ENCODE data around the gene SOBP. TPM values are rescaled to one million over a fixed set of nuclear protein-coding genes. Genes with fewer than 3 reads are reported as not detected.
"Not testable (repeated sequence)": the region's sequence is repeated elsewhere in the genome, so short reads cannot be mapped to it uniquely, and the experiment has no call there.

Gene SOBP
- total RNA-seq, 4 donors from 2014 or later = 0.26 to 1.5 (median 0.55) TPM

DNA sequence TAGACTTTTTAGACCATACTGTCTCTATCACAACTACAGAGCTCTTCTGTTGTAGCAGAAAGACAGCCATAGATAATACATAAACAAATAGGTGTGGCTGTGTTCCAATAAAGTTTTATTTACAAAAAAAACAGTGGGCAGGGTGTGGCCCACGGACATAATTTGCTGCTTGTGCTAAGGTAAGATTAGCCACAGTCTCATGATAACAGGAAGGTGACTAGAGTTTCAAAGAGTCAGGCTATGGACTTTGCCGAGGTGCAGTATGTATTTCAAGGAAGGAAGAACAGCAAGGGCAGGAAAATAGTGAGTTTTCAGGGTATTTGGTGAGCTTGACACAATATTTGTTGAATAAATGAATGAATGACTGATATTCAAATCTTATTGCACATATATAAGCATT, 20.2 kb downstream of the SOBP start:
- DNase-seq (ENCODE audit: low spot score in 2 of 2) = no peak
- TF ChIP-seq POLR2AphosphoS5 (IDR thresholded peaks at IDR 0.05) = no peak
- no peak for TF ChIP-seq POLR2A (IDR thresholded peaks at IDR 0.05)
- no peak for TF ChIP-seq EP300 (IDR thresholded peaks at IDR 0.05)
- TF ChIP-seq, protein P1, sequence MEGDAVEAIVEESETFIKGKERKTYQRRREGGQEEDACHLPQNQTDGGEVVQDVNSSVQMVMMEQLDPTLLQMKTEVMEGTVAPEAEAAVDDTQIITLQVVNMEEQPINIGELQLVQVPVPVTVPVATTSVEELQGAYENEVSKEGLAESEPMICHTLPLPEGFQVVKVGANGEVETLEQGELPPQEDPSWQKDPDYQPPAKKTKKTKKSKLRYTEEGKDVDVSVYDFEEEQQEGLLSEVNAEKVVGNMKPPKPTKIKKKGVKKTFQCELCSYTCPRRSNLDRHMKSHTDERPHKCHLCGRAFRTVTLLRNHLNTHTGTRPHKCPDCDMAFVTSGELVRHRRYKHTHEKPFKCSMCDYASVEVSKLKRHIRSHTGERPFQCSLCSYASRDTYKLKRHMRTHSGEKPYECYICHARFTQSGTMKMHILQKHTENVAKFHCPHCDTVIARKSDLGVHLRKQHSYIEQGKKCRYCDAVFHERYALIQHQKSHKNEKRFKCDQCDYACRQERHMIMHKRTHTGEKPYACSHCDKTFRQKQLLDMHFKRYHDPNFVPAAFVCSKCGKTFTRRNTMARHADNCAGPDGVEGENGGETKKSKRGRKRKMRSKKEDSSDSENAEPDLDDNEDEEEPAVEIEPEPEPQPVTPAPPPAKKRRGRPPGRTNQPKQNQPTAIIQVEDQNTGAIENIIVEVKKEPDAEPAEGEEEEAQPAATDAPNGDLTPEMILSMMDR (IDR thresholded peaks at IDR 0.05) = no peak
- Histone ChIP-seq H3K36me3 (no peaks in the 10 kb centered on the region), H3K4me1 (no peaks in the 10 kb centered on the region), H3K4me3 (no peak overlapping the region), H3K27me3 (no peaks in the 10 kb centered on the region), H3K9me3 (no peaks in the 10 kb centered on the region), H3K27ac (no peak overlapping the region)
- 67% methylated on average over 2 of the region's 2 CpGs for WGBS

DNA sequence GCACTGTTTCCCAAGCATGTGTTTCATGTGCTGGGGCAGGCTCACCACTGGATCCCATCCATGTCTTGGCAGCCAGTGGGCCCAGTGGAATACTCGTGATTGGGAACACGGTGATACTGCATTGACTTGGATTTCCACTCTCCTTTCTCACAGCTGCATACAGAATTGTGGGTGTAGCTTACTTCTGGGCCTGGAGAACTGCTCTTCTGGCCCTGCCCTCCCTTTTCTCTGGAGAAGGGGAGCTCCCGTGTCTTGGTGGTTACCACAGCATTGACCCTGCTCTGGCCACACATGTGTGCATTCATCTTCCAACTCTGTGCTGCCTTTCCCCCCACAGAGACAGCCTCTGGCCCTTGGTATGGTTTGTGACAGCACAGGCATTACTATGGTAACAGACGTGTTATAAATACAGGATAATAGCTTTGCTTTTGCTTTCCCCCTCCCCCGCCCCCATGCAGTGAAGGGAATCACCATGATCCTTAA, 21.6 kb downstream of the SOBP start:
- Histone ChIP-seq H3K36me3 (no peaks in the 10 kb centered on the region), H3K27me3 (no peaks in the 10 kb centered on the region), H3K9me3 (no peaks in the 10 kb centered on the region), H3K4me3 (no peak overlapping the region), H3K4me1 (no peaks in the 10 kb centered on the region), H3K27ac (no peak overlapping the region)
- DNase-seq (ENCODE audit: low spot score in 2 of 2) = peak in 1 of 2 donors; percentile 60
- TF ChIP-seq, protein P1 (IDR thresholded peaks at IDR 0.05) = no peak
- no peak for TF ChIP-seq POLR2A (IDR thresholded peaks at IDR 0.05)
- no peak for TF ChIP-seq POLR2AphosphoS5 (IDR thresholded peaks at IDR 0.05)
- 45% methylated on average over 5 of the region's 5 CpGs for WGBS

DNA sequence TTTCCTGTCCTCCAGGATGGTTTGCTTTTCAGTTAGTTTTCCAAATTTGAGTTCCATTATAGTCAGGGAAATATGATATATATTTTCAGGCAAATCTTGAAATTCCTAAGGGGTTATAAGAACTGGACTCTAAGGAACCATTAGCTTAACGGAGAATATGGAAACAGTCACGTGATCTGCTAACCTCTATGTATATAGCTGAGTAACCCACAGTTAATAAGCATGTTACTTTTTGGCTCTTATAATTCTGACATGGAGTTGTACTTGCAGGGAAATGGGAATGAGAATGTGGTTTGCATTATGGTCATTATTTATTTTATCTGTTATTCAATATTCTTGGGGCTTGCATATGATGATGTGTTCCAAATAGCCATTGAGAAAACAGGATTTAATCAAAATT, 23.3 kb downstream of the SOBP start:
- 95% methylated on average over 2 of the region's 2 CpGs for WGBS
- no peak overlapping the region for H3K4me3 ChIP-seq

DNA sequence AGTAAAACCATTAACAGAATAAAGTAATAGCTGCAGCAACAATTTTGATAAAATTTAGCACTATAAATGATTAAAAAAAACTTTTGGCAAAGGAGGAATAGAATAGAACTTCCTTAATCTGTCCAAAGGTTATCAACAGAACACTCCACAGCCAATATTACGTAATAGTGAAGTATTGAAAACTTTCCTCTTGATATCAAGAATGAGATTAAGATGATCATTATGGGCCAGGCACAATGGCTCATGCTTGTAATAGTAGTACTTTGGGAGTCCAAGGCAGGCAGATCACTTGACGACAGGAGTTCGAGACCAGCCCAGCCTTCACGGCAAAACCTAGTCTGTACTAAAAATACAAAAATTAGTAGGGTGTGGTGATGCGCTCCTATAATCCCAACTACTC, 26.0 kb downstream of the SOBP start:
- Histone ChIP-seq H3K36me3 (no peaks in the 10 kb centered on the region), H3K27ac (no peak overlapping the region), H3K9me3 (no peaks in the 10 kb centered on the region), H3K4me3 (no peak overlapping the region), H3K4me1 (no peaks in the 10 kb centered on the region), H3K27me3 (no peaks in the 10 kb centered on the region)
- no peak for TF ChIP-seq POLR2A (IDR thresholded peaks at IDR 0.05)
- TF ChIP-seq POLR2AphosphoS5 (IDR thresholded peaks at IDR 0.05) = no peak
- no peak for TF ChIP-seq EP300 (IDR thresholded peaks at IDR 0.05)
- TF ChIP-seq, protein P1 (IDR thresholded peaks at IDR 0.05) = no peak
- DNase-seq (ENCODE audit: low spot score in 2 of 2) = no peak
- 94% methylated on average over 5 of the region's 5 CpGs for WGBS

More for the DNA sequence above, 23.3 kb downstream of the SOBP start:
- H3K4me1 ChIP-seq = no peaks in the 10 kb centered on the region
- no peaks in the 10 kb centered on the region for H3K9me3 ChIP-seq
- no peak overlapping the region for H3K27ac ChIP-seq
- no peak for DNase-seq (ENCODE audit: low spot score in 2 of 2)
- H3K27me3 ChIP-seq = no peaks in the 10 kb centered on the region
- TF ChIP-seq POLR2AphosphoS5 (IDR thresholded peaks at IDR 0.05) = no peak
- no peak for TF ChIP-seq POLR2A (IDR thresholded peaks at IDR 0.05)
- no peak for TF ChIP-seq EP300 (IDR thresholded peaks at IDR 0.05)
- TF ChIP-seq, protein P1 (IDR thresholded peaks at IDR 0.05) = no peak
- no peaks in the 10 kb centered on the region for H3K36me3 ChIP-seq

DNA sequence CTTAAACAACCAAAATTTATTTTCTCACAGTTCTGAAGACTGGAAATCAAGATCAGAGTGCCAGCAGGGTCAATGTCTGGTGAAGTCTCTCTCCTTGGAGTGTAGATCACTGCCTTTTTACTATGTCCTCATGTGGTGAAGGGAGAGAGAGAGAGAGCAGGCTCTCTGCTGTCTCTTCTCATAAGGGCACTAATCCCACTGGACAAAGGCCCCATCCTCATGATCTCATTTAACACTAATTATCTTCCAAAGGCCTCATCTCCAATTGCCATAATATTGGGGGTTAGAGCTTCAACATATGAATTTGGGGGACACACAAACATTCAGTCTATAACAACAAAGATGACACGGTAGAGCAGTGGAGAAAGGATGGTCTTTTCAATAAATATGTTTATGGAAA, 27.4 kb downstream of the SOBP start:
- WGBS = 94% methylated on average over 1 of the region's 1 CpG
- TF ChIP-seq EP300 (IDR thresholded peaks at IDR 0.05) = no peak
- no peak for TF ChIP-seq POLR2AphosphoS5 (IDR thresholded peaks at IDR 0.05)
- TF ChIP-seq, protein P1 (IDR thresholded peaks at IDR 0.05) = no peak
- no peak for TF ChIP-seq POLR2A (IDR thresholded peaks at IDR 0.05)
- H3K4me3 ChIP-seq = no peak overlapping the region

DNA sequence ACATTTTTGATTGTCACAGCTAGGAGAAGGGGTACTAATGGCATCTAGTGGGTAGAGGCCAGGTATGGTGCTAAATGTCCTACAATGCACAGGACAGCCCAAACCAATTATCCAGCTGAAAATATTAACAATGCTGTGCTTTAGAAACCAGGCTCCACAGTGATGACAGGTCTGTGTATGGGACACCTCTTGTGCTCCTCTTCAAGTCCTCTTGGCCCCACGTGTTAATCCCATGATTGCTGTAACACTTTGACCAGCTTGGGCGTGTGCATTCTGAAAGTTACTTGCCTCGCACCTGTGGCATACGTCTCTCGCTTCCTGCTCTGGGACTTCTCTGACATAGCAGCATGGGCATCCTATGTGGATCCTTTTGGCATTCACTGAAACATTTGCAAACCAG, 29.3 kb downstream of the SOBP start:
- not testable (repeated sequence) for H3K36me3 ChIP-seq; H3K27ac ChIP-seq; H3K4me1 ChIP-seq; H3K27me3 ChIP-seq; DNase-seq (ENCODE audit: low spot score in 2 of 2); H3K4me3 ChIP-seq; H3K9me3 ChIP-seq
- WGBS = 98% methylated on average over 5 of the region's 5 CpGs

More for the DNA sequence above, 27.4 kb downstream of the SOBP start:
- Histone ChIP-seq H3K36me3 (no peaks in the 10 kb centered on the region), H3K27me3 (no peaks in the 10 kb centered on the region), H3K27ac (no peak overlapping the region), H3K4me1 (no peaks in the 10 kb centered on the region), H3K9me3 (no peaks in the 10 kb centered on the region)
- no peak for DNase-seq (ENCODE audit: low spot score in 2 of 2)

DNA sequence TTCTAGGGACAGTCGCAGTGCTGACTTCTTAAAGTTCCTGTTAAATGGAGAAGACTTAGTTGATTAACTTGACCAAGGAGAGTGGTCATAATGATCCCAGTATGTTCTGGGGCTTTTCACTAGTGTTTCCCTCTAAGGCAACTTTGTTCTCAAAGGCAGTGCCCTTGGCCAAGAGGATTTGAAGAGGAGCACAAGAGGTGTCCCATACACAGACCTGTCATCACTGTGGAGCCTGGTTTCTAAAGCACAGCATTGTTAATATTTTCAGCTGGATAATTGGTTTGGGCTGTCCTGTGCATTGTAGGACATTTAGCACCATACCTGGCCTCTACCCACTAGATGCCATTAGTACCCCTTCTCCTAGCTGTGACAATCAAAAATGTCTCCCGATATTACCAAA, 30.8 kb downstream of the SOBP start:
- H3K4me3 ChIP-seq; H3K9me3 ChIP-seq; DNase-seq (ENCODE audit: low spot score in 2 of 2); H3K36me3 ChIP-seq; H3K4me1 ChIP-seq; H3K27me3 ChIP-seq; H3K27ac ChIP-seq: not testable (repeated sequence)
- 92% methylated on average over 1 of the region's 2 CpGs for WGBS
